ENCODE results near the gene GSG1.

The GSG1 gene

DNA sequence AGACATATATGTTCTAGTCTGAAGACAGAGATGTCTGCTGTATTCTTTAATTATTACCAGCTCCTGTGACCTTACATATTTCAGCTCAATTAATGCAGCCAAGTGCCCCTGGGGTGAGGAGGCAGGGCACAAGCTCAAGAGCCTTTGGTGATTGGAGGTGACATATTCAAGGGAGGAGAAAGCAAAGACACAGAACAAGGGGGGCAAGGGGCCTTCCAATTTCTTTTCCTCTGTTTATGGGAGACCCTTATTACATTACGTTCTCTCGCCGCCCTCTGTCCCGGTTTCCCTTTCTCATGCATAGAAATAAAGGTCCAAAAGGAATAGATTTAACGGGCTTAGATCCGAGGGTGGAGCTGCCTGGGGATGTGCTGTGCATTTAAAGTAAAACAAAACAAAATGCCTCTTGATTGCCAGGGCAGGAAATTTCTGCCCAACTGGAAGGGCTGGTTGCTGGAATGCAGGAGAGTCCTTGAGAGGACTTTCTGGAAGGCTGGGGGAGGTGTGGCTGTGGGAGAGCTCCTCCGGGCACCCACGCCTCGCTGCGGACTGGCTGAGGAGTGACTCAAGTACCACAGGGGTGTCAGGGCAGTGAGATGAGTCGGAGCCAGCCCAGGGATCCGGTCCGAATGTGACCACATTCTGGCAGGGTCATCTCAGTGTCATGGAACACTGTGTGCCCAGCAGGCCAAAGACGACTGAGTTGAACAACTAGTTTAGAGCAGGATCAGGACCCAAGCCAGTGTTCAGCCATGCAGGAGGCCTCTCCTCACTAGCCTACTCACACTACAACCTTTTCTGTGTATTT is 32.1 kb upstream of the GSG1 start:
- H3K4me3 ChIP-seq (ENCODE audit: low read length) = no peak overlapping the region; the same call in 1 of the 2 replicates
- no peaks in the 10 kb centered on the region for H3K36me3 ChIP-seq (ENCODE audit: insufficient read depth, low read depth, low read length)
- no peaks in the 10 kb centered on the region for H3K27me3 ChIP-seq (ENCODE audit: insufficient read depth, low read length)
- peaks cover 5% of the 10 kb centered on the region for H3K4me1 ChIP-seq (ENCODE audit: insufficient read depth, low read length)
- no peak overlapping the region for H3K9ac ChIP-seq (ENCODE audit: low read depth, low read length)
- H3K9me3 ChIP-seq (ENCODE audit: insufficient read depth, low read depth, low read length) = no peaks in the 10 kb centered on the region; the same call in none of the 2 replicates
- H3K27ac ChIP-seq (ENCODE audit: low read length) = no peak overlapping the region

- Histone ChIP-seq H3K27me3 (ENCODE audit: insufficient read depth, low read length) (no peaks in the 10 kb centered on the region), H3K4me3 (ENCODE audit: low read length) (no peak overlapping the region), H3K4me1 (ENCODE audit: insufficient read depth, low read length) (peaks cover 5% of the 10 kb centered on the region)
Measured at GRCh38 chr12:13133886-13134285, 30.4 kb upstream of the GSG1 start.

GRCh38 chr12:13130981-13131380 is 27.5 kb upstream of the GSG1 start:
- H3K9ac ChIP-seq (ENCODE audit: low read depth, low read length) = no peak overlapping the region
- H3K4me3 ChIP-seq (ENCODE audit: low read length) = no peak overlapping the region
- no peak overlapping the region for H3K27ac ChIP-seq (ENCODE audit: low read length)
- H3K9me3 ChIP-seq (ENCODE audit: insufficient read depth, low read depth, low read length) = no peaks in the 10 kb centered on the region
- no peaks in the 10 kb centered on the region for H3K27me3 ChIP-seq (ENCODE audit: insufficient read depth, low read length)
- H3K4me1 ChIP-seq (ENCODE audit: insufficient read depth, low read length) = peaks cover 9% of the 10 kb centered on the region
- no peaks in the 10 kb centered on the region for H3K36me3 ChIP-seq (ENCODE audit: insufficient read depth, low read depth, low read length)

More at GRCh38 chr12:13133886-13134285, 30.4 kb upstream of the GSG1 start:
- Histone ChIP-seq H3K36me3 (ENCODE audit: insufficient read depth, low read depth, low read length) (no peaks in the 10 kb centered on the region), H3K27ac (ENCODE audit: low read length) (no peak overlapping the region), H3K9ac (ENCODE audit: low read depth, low read length) (no peak overlapping the region), H3K9me3 (ENCODE audit: insufficient read depth, low read depth, low read length) (no peaks in the 10 kb centered on the region)

- Histone ChIP-seq H3K27me3 (ENCODE audit: insufficient read depth, low read length) (no peaks in the 10 kb centered on the region), H3K9ac (ENCODE audit: low read depth, low read length) (no peak overlapping the region), H3K27ac (ENCODE audit: low read length) (no peak overlapping the region), H3K9me3 (ENCODE audit: insufficient read depth, low read depth, low read length) (no peaks in the 10 kb centered on the region), H3K4me3 (ENCODE audit: low read length) (no peak overlapping the region), H3K36me3 (ENCODE audit: insufficient read depth, low read depth, low read length) (no peaks in the 10 kb centered on the region), H3K4me1 (ENCODE audit: insufficient read depth, low read length) (peaks cover 12% of the 10 kb centered on the region)
Measured at GRCh38 chr12:13128291-13128965, 25.0 kb upstream of the GSG1 start.

GRCh38 chr12:13127444-13127843 is 24.0 kb upstream of the GSG1 start:
- H3K9ac ChIP-seq (ENCODE audit: low read depth, low read length) = no peak overlapping the region
- H3K27ac ChIP-seq (ENCODE audit: low read length) = no peak overlapping the region
- no peaks in the 10 kb centered on the region for H3K36me3 ChIP-seq (ENCODE audit: insufficient read depth, low read depth, low read length)
- no peaks in the 10 kb centered on the region for H3K9me3 ChIP-seq (ENCODE audit: insufficient read depth, low read depth, low read length)
- no peaks in the 10 kb centered on the region for H3K27me3 ChIP-seq (ENCODE audit: insufficient read depth, low read length)
- peaks cover 12% of the 10 kb centered on the region for H3K4me1 ChIP-seq (ENCODE audit: insufficient read depth, low read length)
- no peak overlapping the region for H3K4me3 ChIP-seq (ENCODE audit: low read length)

- H3K36me3 ChIP-seq (ENCODE audit: insufficient read depth, low read depth, low read length) = no peaks in the 10 kb centered on the region
- H3K9ac ChIP-seq (ENCODE audit: low read depth, low read length) = no peak overlapping the region
Measured at GRCh38 chr12:13126494-13126893, 23.0 kb upstream of the GSG1 start.

GRCh38 chr12:13125996-13126395 is 22.5 kb upstream of the GSG1 start:
- Histone ChIP-seq H3K9me3 (ENCODE audit: insufficient read depth, low read depth, low read length) (no peaks in the 10 kb centered on the region), H3K4me3 (ENCODE audit: low read length) (no peak overlapping the region), H3K4me1 (ENCODE audit: insufficient read depth, low read length) (peaks cover 12% of the 10 kb centered on the region), H3K36me3 (ENCODE audit: insufficient read depth, low read depth, low read length) (no peaks in the 10 kb centered on the region), H3K9ac (ENCODE audit: low read depth, low read length) (no peak overlapping the region), H3K27me3 (ENCODE audit: insufficient read depth, low read length) (no peaks in the 10 kb centered on the region), H3K27ac (ENCODE audit: low read length) (no peak overlapping the region)

More at GRCh38 chr12:13126494-13126893, 23.0 kb upstream of the GSG1 start:
- peaks cover 12% of the 10 kb centered on the region for H3K4me1 ChIP-seq (ENCODE audit: insufficient read depth, low read length)
- H3K4me3 ChIP-seq (ENCODE audit: low read length) = no peak overlapping the region
- no peak overlapping the region for H3K27ac ChIP-seq (ENCODE audit: low read length)
- no peaks in the 10 kb centered on the region for H3K9me3 ChIP-seq (ENCODE audit: insufficient read depth, low read depth, low read length)
- H3K27me3 ChIP-seq (ENCODE audit: insufficient read depth, low read length) = no peaks in the 10 kb centered on the region

GRCh38 chr12:13124656-13125505 is 21.4 kb upstream of the GSG1 start:
- no peaks in the 10 kb centered on the region for H3K9me3 ChIP-seq (ENCODE audit: insufficient read depth, low read depth, low read length)
- no peak overlapping the region for H3K27ac ChIP-seq (ENCODE audit: low read length)
- no peaks in the 10 kb centered on the region for H3K36me3 ChIP-seq (ENCODE audit: insufficient read depth, low read depth, low read length)
- no peak overlapping the region for H3K4me3 ChIP-seq (ENCODE audit: low read length)
- no peak overlapping the region for H3K9ac ChIP-seq (ENCODE audit: low read depth, low read length)
- H3K4me1 ChIP-seq (ENCODE audit: insufficient read depth, low read length) = peaks cover 12% of the 10 kb centered on the region
- no peaks in the 10 kb centered on the region for H3K27me3 ChIP-seq (ENCODE audit: insufficient read depth, low read length)

- peaks cover 20% of the 10 kb centered on the region for H3K4me1 ChIP-seq (ENCODE audit: insufficient read depth, low read length)
- H3K27me3 ChIP-seq (ENCODE audit: insufficient read depth, low read length) = no peaks in the 10 kb centered on the region
- H3K9me3 ChIP-seq (ENCODE audit: insufficient read depth, low read depth, low read length) = no peaks in the 10 kb centered on the region
- no peak overlapping the region for H3K9ac ChIP-seq (ENCODE audit: low read depth, low read length)
- H3K27ac ChIP-seq (ENCODE audit: low read length) = no peak overlapping the region
- H3K4me3 ChIP-seq (ENCODE audit: low read length) = no peak overlapping the region
- no peaks in the 10 kb centered on the region for H3K36me3 ChIP-seq (ENCODE audit: insufficient read depth, low read depth, low read length)
Measured at GRCh38 chr12:13121568-13121967, 18.1 kb upstream of the GSG1 start.

GRCh38 chr12:13120413-13120812 is 16.9 kb upstream of the GSG1 start:
- Histone ChIP-seq H3K27me3 (ENCODE audit: insufficient read depth, low read length) (no peaks in the 10 kb centered on the region), H3K27ac (ENCODE audit: low read length) (no peak overlapping the region), H3K4me3 (ENCODE audit: low read length) (no peak overlapping the region), H3K4me1 (ENCODE audit: insufficient read depth, low read length) (peaks cover 22% of the 10 kb centered on the region), H3K9me3 (ENCODE audit: insufficient read depth, low read depth, low read length) (no peaks in the 10 kb centered on the region), H3K9ac (ENCODE audit: low read depth, low read length) (no peak overlapping the region), H3K36me3 (ENCODE audit: insufficient read depth, low read depth, low read length) (no peaks in the 10 kb centered on the region)

DNA sequence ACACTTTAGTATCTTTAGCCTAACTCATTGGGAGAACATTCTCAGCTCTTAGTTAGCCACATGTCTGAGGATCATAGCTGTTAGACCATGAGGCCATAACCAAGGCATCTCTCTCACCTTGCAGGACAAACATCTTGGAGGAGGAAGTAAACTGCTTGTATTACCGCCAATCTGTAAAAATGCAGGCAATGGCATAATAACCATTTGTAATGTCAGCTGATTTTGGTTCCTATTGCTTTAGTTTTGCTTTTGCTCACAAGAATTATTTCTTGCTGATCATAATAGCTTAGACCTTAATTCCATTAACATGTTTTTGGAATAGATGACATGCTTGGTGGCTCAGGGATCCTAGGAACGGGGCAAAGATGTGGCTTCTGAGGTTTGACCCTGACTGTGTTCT is 16.4 kb upstream of the GSG1 start:
- Histone ChIP-seq H3K4me1 (ENCODE audit: insufficient read depth, low read length) (peaks cover 17% of the 10 kb centered on the region), H3K27ac (ENCODE audit: low read length) (no peak overlapping the region), H3K27me3 (ENCODE audit: insufficient read depth, low read length) (no peaks in the 10 kb centered on the region), H3K9ac (ENCODE audit: low read depth, low read length) (no peak overlapping the region), H3K9me3 (ENCODE audit: insufficient read depth, low read depth, low read length) (no peaks in the 10 kb centered on the region), H3K36me3 (ENCODE audit: insufficient read depth, low read depth, low read length) (no peaks in the 10 kb centered on the region), H3K4me3 (ENCODE audit: low read length) (no peak overlapping the region)
